HEK293 (cell line): ENCODE measurements around the gene C9orf152.

Source experiments
- CTCF ChIP-seq: fragments of 450-650 bp; formaldehyde crosslinking; IDR thresholded peaks from 2 replicates; pipeline ENCODE4 v1.5.1; 2016; ENCODE audit warnings: missing biosample characterization, missing genetic modification characterization
- SETDB1 ChIP-seq: IDR thresholded peaks from one replicate; pipeline ENCODE4 v1.6.1; 2017; ENCODE audit warnings: mild to moderate bottlenecking, low read length, moderate library complexity, mixed read lengths; ENCODE audit not compliant: insufficient read length
- ZBTB10 ChIP-seq: fragments of 450-650 bp; formaldehyde crosslinking; IDR thresholded peaks from 2 replicates; pipeline ENCODE4 v1.5.1; 2016; ENCODE audit warnings: missing biosample characterization, missing genetic modification characterization
- ZNF529 ChIP-seq: fragments of 450-650 bp; formaldehyde crosslinking; IDR thresholded peaks from 2 replicates; pipeline ENCODE4 v1.5.1; 2017; ENCODE audit warnings: missing genetic modification characterization, missing biosample characterization; ENCODE audit not compliant: insufficient replicate concordance
- ZNF654 ChIP-seq: fragments of 450-650 bp; formaldehyde crosslinking; IDR thresholded peaks from 2 replicates; pipeline ENCODE4 v1.5.1; 2016; ENCODE audit warnings: low read depth, missing biosample characterization, missing genetic modification characterization

GRCh38 chr9:110207071-110207641, 803 bp downstream of the C9orf152 start:
- TF ChIP-seq ZNF529 (tag by site-specific recombination) (no peak), ZBTB10 (tag by site-specific recombination) (no peak), ZNF654 (tag by site-specific recombination) (no peak), CTCF (no peak), SETDB1 (no peak)
